Heart right ventricle (tissue), 16 donors: Measurements from ENCODE around the gene DQX1. TPM values are rescaled to one million over a fixed set of nuclear protein-coding genes. Genes with fewer than 3 reads are reported as not detected.
A peak's percentile ranks its signal among the peaks of the same experiment; 100 is the strongest.

Experiments
- ATAC-seq, 8 donors: fragments of 200-7000 bp; cut with Tn5 transposase; one replicate each; pipeline ENCODE4 v1.9.1; 2020; ENCODE audit warnings: mild to moderate bottlenecking in 8 of 8, moderate library complexity in 8 of 8, moderate number of reproducible peaks in 1 of 8
- DNase-seq, 2 donors: peaks; one replicate each; pipeline ENCODE4 v3.0.0-alpha.2; 2020
- H3K27ac ChIP-seq, 10 donors: fragments of 200-600 bp; sonication (generic) in 2 of 10; one replicate each; pipeline versions ENCODE4 v1.5.0 to v1.8.0; 2020 to 2022; ENCODE audit warnings: mild to moderate bottlenecking in 3 of 10
- H3K27me3 ChIP-seq, 7 donors: fragments of 200-600 bp; one replicate each; pipeline ENCODE4 v1.8.0; 2021 to 2022; ENCODE audit warnings: mild to moderate bottlenecking in 2 of 7
- H3K36me3 ChIP-seq, 9 donors: fragments of 200-600 bp; sonication (generic) in 1 of 9; one replicate each; pipeline versions ENCODE4 v1.5.0 to v1.8.0; 2020 to 2022; ENCODE audit warnings: mild to moderate bottlenecking in 2 of 9
- H3K4me1 ChIP-seq, 9 donors: fragments of 200-600 bp; sonication (generic) in 1 of 9; one replicate each; pipeline versions ENCODE4 v1.5.0 to v1.8.0; 2020 to 2022; ENCODE audit warnings: mild to moderate bottlenecking in 4 of 9
- H3K4me3 ChIP-seq, 10 donors: fragments of 200-600 bp; sonication (generic) in 2 of 10; one replicate each; pipeline versions ENCODE4 v1.5.0 to v1.8.0; 2020 to 2022; ENCODE audit warnings: mild to moderate bottlenecking in 7 of 10, moderate library complexity in 2 of 10
- H3K9me3 ChIP-seq, 11 donors: fragments of 200-600 bp in 10 of 11; sonication (generic) in 2 of 11; one replicate each; pipeline versions ENCODE4 v1.5.0 to v1.8.0; 2013 to 2022; ENCODE audit warnings: mild to moderate bottlenecking in 2 of 11, control low read depth in 1 of 11, moderate library complexity in 1 of 11
- CTCF ChIP-seq, 9 donors: fragments of 200-600 bp; sonication (generic) in 2 of 9; IDR thresholded peaks; one replicate each; pipeline versions ENCODE4 v1.5.0 to v1.8.0; 2021 to 2022; ENCODE audit warnings: antibody characterized with exemption in 9 of 9, mild to moderate bottlenecking in 5 of 9, moderate library complexity in 1 of 9
- WGBS, 2 donors: extraction: QIAGEN DNeasy Blood & Tissue Kit; methylation state at CpG; one replicate each; pipeline ENCODE4 v1.1.7; 2013; ENCODE audit warnings: inconsistent platforms in 1 of 2; 5-methylcytosine and 5-hydroxymethylcytosine counted together
- intact Hi-C, 10 donors: fragments of 100-400 bp; cut with DNase I; formaldehyde crosslinking; loops; one replicate each; pipeline versions ENCODE4 v1.11.1 to v1.14.2; 2022
- polyA plus RNA-seq, 2 donors: library from polyadenylated mRNA; stranded (reverse); fragments of 200-250 nt; gene quantifications; one replicate each; pipeline ENCODE4 v1.2.3, GENCODE V29; 2013
- total RNA-seq, 10 donors: library from RNA; stranded (reverse); fragmentation: NEBNext Ultra II Directional in 3 of 10; extraction: Animal tissue kit (Norgen Biotek cat#: 25700) in 3 of 10; gene quantifications; one replicate each; pipeline versions ENCODE4 v1.2.1 to v1.2.4, GENCODE V29; 2021 to 2023
- donor health status: Arrhythmogenic right ventricular cardiomyopathy.
- donor health status: ischemic (EF 13 %, LVEDD 7.1; RV severe dilation, severe dysfunction).
- donor health status: healthy with polysubstance abuse.
- donor health status: DM: no; HTN: yes; CAD: no.
- donor health status: DM: no; HTN: no; CAD: no.
- donor health status: ischemic (EF 25% LVEDD 6.9; RV normal size, moderate dysfunction).
- donor health status: ischemic (EF 25% LVEDD 5.7; RV mildly dilated, moderate dysfunction).
- donor health status: healthy.
- donor health status: DM: yes; HTN: yes; CAD: no.
- donor health status: Ischemic cardiomyopathy.
- donor health status: ischemic (EF 35%, LVEDD 5.7; RV mildly dilated, moderate dysfunction).
- donor health status: nonischemic (EF 11% LVEDD 7.7; RV severe dilation, severe dysfunction).
- donor health status: DM: yes; HTN: yes; CAD: no.
- donor health status: PGD.
- donor health status: ischemic (EF 29% LVEDD 5.4; RV normal size, mild dysfunction).
- donor health status: nonischemic (EF 23%, LVEDD 6.1; RV moderate dilation, normal function).

Gene DQX1
- total and polyA plus RNA-seq, 12 donors, result 0.03 to 0.65 TPM; not detected in 10

DNA sequence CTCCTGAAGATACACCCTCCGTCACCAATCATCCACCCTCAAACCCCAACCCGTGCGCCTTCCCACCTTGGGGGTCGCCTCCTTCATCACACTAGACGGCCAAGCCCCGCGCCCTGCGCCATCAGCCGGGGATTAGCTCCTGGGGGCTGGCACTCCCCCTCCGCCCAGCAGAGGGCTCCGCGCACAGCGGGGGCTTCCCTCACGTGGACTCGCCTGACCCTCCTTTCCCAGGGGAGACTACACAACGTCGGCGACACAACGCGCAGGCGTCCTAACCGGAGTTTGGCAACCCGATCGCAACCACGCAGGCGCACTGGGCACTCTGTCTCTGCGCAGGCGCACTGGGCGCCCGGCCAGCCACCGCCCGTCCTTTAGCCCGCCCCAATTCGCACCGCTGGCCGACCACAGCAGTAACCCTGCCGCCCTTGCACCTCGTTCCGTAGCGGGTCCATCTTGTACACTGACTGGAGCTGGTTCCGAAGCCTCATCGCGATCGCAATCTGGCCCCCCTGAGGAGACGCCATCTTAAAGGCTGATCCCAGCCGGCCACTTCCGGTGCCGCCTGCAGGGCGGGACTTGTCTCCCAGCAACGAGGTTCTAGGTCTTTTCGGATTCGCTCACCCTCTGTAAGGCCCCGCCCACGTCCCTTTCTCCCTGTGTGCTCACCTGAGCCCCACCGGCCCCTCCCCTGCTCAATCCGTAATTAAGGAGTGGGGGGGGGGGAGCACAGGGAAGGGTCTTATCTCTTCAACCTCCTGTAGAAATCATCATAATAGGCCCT, 18.7 kb downstream of the DQX1 start, which contains the start of gene PCGF1:
Gene PCGF1 (minus strand): TSS at position 551 of the 781 bp plus-strand sequence. CDS start 27 bp downstream, at position 524.
- intact Hi-C loops, result loop anchor here in 3 of 10 donors (1.0 to 2.0 kb wide), 4 partner anchors 22 to 49 kb away; partner anchors contain the start of genes AUP1 (in 2 of the 3), HTRA2 (in 2 of the 3), TTC31 (in 2 of the 3) and CCDC142 (in 1 of the 3)
- peak in 8 of 9 donors; percentile 40 to 67 (median 49) for TF ChIP-seq CTCF (IDR thresholded peaks at IDR 0.05)
- peaks cover 0 to 56% (median 43%) of the 10 kb centered on the region in 7 donors for H3K27me3 ChIP-seq
- H3K27ac ChIP-seq, result peak within 1 kb of the TSS; percentile 95 to 99 (median 96)
- H3K9me3 ChIP-seq, result no peaks in the 10 kb centered on the region
- DNase-seq (peak; percentile 99), ATAC-seq (peak; percentile 95 to 97 (median 96))
- H3K4me1 ChIP-seq, result peaks cover 8 to 55% (median 43%) of the 10 kb centered on the region in 9 donors
- WGBS, 2 donors, result 1% methylated on average over 54 to 56 of the region's 56 CpGs
- H3K36me3 ChIP-seq, result peaks cover 0 to 20% (median 3%) of the 10 kb centered on the region in 9 donors
- peak within 1 kb of the TSS; percentile 64 to 83 (median 70) for H3K4me3 ChIP-seq

GRCh38 chr2:74505448-74506246, 20.4 kb downstream of the DQX1 start:
- Histone ChIP-seq H3K27ac (peak overlapping the region in 1 of 10 donors; percentile 97), H3K9me3 (no peaks in the 10 kb centered on the region), H3K4me1 (peaks cover 8 to 60% (median 43%) of the 10 kb centered on the region in 9 donors), H3K36me3 (peaks cover 0 to 20% (median 3%) of the 10 kb centered on the region in 9 donors), H3K27me3 (peaks cover 0 to 56% (median 40%) of the 10 kb centered on the region in 7 donors), H3K4me3 (peak overlapping the region in 4 of 10 donors; percentile 5 to 71 (median 39))
- intact Hi-C loops, result loop anchor here in 1 of 10 donors (2.0 kb wide), 1 partner anchor 23 kb away; the partner anchor contains the start of genes CCDC142 and TTC31
- 95 to 96% methylated on average over 14 of the region's 14 CpGs for WGBS, 2 donors
- TF ChIP-seq CTCF (IDR thresholded peaks at IDR 0.05), result no peak
- DNase-seq, result no peak
- ATAC-seq, result no peak

DNA sequence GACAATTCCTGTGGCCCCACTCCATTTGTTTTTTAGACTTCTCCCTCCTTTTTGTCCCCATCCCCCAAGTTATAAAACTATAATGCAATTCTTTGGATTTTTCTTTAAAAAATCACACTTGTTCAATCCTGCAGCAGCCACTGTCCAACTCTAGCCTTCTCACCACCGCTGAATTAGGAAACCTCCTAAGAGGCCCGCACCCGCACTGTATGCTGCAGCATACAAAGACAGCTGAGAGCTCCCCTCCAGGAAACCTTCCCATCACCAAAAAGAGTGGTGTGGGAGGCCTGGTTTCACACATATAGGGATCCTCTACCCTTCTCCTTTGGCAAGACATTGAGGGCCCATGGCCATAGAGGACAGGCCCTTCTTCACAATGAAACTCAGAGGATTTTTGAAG, 21.4 kb downstream of the DQX1 start:
- peaks cover 0 to 56% (median 40%) of the 10 kb centered on the region in 7 donors for H3K27me3 ChIP-seq
- H3K36me3 ChIP-seq, result peaks cover 0 to 20% (median 3%) of the 10 kb centered on the region in 9 donors
- intact Hi-C loops, result loop anchor here in 3 of 10 donors (5.0 kb wide), 1 partner anchor 83 kb away; no protein-coding TSS in a partner anchor
- H3K4me3 ChIP-seq, result peak overlapping the region in 5 of 10 donors; percentile 61 to 85 (median 68)
- peak overlapping the region in 2 of 10 donors; percentile 86 to 92 for H3K27ac ChIP-seq
- no peak for TF ChIP-seq CTCF (IDR thresholded peaks at IDR 0.05)
- DNase-seq (no peak), ATAC-seq (no peak)
- peaks cover 8 to 66% (median 48%) of the 10 kb centered on the region in 9 donors for H3K4me1 ChIP-seq
- no peaks in the 10 kb centered on the region for H3K9me3 ChIP-seq
- 92 to 93% methylated on average over 3 of the region's 3 CpGs for WGBS, 2 donors
